Measurements from ENCODE around the gene SWT1. TPM values are rescaled to one million over a fixed set of nuclear protein-coding genes. Genes with fewer than 3 reads are reported as not detected.

Gene SWT1, protein sequence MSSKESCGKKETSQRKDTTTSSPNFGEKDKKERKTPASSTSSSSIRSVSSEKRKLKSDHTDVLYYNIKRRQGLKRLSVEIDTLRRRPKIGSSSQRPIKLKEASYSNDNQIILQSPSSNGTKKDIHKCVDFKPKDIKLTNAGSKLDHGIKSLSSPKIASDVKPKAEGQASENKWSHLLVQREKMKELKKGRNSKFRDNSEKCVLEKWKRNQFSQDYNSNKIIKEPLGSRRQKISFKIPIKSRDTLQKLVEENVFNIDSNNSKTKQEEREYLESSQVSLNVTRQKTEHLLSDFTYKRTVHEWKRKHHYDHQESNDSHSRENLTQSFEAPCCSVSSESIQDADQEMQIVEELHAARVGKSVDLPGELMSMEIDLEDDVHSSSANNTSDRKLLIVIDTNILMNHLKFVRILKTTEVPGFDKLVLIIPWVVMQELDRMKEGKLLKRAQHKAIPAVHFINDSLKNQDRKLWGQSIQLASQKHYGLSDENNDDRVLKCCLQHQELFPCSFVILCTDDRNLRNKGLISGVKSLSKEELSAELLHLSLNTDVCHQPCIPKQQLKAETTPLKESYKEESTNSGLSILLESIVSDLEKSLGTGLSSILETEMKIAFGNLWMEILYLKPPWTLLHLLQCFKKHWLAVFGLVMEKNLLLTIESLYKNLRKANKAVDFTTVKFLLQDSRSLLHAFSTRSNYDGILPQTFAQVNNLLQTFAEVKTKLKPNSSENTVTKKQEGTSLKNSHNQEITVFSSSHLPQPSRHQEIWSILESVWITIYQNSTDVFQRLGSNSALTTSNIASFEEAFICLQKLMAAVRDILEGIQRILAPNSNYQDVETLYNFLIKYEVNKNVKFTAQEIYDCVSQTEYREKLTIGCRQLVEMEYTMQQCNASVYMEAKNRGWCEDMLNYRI
- total RNA-seq: 5.2 TPM
- long read RNA-seq, partial matches to known transcripts: 1 of 5 reads
- long read RNA-seq, other reads (novel, unspliced or antisense): 3 of 5 reads

DNA sequence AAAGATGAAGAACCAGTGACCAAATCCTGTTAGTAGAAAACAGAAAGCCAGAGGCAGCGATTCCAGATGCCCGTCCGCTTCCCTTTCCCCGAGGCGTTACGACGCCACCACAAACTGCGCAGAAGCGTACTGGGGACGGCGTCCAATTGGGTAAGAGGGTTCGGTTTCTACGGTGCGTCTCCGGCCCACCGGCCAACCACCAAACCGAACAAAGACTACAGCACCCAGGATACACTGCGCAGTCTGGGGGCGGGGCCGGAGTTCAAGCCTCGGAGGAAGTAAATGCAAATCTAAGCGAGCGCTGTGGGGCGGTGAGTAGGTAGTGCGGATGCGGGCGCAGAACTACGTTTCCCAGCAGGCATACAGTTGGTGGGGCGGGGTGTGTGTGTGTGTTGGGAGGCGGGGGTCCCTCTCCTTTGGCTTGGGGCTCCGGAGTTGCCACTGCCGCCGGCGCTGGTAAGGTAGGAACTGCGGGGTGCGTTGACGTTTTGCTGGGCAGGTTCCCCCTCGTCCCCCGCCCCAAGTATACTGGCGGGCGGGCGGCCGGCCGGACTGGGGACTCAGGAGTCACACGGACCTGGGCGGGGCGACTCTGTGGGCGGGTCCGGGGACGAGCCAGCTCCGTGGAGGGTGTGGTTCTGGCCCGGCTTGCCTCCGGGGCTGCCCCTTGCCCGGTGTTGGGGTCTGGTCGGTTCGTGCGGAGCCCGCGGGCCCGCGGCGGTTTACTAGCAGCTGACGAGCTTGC lies at the start of gene SWT1, which contains the start of gene TRMT1L:
Gene SWT1 (plus strand): TSS at position 314 of the 745 bp plus-strand sequence. CDS start 3,675 bp downstream, outside the sequence.
Gene TRMT1L (minus strand): TSS at position 100 of the 745 bp plus-strand sequence. CDS start 241 bp downstream, outside the sequence.
- DNase-seq (ENCODE audit: missing footprints): peak; percentile 100
- intact Hi-C loops (cut with DNase I): loop anchor here (2.0 to 10.0 kb wide), 4 partner anchors 112 to 400 kb away; partner anchors contain the start of genes IVNS1ABP and RNF2
- ATAC-seq: peak; percentile 98

DNA sequence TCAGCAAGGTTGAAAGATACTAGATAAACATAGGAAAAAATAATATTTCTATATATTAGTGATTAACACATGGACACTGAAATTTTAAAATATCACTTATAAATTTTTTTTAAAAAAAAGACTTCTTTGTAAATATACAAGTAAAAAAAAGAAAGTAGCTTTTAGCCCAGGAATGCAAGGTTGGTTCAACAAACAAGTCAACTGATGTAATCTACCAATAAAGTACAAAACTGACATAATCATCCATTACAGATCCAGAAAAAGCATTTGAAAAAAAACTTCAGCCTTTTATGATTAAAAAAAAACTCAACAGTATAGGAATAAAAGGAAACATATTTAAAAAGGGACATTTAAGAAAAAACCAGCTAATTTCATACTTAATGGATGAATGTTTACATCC lies 48.6 kb upstream of the SWT1 start:
- intact Hi-C loops (cut with DNase I): no loop called here
- ATAC-seq: no peak

GRCh38 chr1:185110145-185110544 lies 46.8 kb upstream of the SWT1 start:
- intact Hi-C loops (cut with DNase I): no loop called here
- no peak for ATAC-seq

More for the DNA sequence above, 48.6 kb upstream of the SWT1 start:
- no peak for DNase-seq (ENCODE audit: missing footprints)

DNA sequence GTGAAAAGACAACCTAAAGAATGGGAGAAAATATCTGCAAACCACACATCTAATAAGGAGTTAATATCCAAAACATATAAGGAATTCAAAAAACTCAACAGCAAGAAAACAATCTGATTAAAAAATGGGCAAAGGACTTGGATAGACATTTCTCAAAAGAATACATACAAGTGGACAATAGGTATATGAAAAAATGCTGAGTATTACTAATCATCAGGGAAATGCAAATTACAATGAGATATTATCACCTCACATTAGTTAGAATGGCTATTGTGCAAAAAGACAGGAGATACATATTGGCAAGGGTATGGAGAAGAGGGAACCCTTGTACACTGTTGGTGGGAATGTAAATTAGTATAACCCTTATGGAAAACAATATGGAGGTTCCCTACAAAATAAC lies 45.1 kb upstream of the SWT1 start:
- intact Hi-C loops (cut with DNase I): no loop called here
- no peak for DNase-seq (ENCODE audit: missing footprints)
- ATAC-seq: no peak

More at GRCh38 chr1:185110145-185110544, 46.8 kb upstream of the SWT1 start:
- no peak for DNase-seq (ENCODE audit: missing footprints)

GRCh38 chr1:185112356-185112755 lies 44.6 kb upstream of the SWT1 start:
- intact Hi-C loops (cut with DNase I): no loop called here
- DNase-seq (ENCODE audit: missing footprints): no peak
- ATAC-seq: no peak

DNA sequence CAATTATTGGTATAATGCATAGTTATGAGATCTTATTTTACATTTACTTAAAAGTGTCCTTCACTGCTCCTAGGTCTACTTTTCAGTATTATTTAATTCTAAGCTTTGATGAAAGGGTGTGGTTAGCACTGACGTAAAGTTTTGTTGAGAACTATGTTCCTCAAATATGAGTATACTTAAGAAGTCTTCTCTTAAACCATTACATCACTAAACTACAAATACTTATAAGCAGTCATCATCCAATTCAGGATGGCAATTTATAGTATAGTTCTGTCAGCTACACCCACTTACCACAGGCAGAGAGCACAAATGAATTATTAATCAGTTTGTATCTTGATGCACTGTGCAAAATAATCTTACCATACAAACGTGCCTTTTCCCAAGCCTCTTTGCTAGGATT lies 27.3 kb upstream of the SWT1 start:
- intact Hi-C loops (cut with DNase I): no loop called here
- no peak for DNase-seq (ENCODE audit: missing footprints)

GRCh38 chr1:185132534-185132933 lies 24.4 kb upstream of the SWT1 start:
- DNase-seq (ENCODE audit: missing footprints) (no peak), ATAC-seq (no peak)
- intact Hi-C loops (cut with DNase I): no loop called here

More for the DNA sequence above, 27.3 kb upstream of the SWT1 start:
- ATAC-seq: no peak

- intact Hi-C loops (cut with DNase I): no loop called here
- no peak for DNase-seq (ENCODE audit: missing footprints)
- ATAC-seq: no peak
Measured at GRCh38 chr1:185137896-185138545, 18.9 kb upstream of the SWT1 start.

DNA sequence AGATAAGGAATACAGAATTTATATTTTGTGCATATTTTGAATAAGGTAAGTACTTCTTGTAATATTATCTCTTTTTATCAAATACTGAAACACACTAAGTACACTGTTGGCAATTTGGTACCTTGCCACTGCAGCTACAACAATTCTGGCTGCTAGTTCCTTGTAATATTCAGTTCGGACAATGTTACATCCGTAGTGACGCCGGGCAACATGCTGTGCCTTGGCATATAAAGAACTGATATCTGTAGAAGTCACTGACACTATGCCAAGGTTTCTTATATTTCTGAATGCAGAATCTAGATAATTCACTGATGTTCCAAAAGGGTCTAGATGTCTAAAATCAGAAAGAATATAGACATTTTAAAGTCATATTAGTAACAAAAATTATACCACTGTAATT lies 17.7 kb upstream of the SWT1 start:
- no peak for ATAC-seq
- intact Hi-C loops (cut with DNase I): no loop called here
- DNase-seq (ENCODE audit: missing footprints): no peak

DNA sequence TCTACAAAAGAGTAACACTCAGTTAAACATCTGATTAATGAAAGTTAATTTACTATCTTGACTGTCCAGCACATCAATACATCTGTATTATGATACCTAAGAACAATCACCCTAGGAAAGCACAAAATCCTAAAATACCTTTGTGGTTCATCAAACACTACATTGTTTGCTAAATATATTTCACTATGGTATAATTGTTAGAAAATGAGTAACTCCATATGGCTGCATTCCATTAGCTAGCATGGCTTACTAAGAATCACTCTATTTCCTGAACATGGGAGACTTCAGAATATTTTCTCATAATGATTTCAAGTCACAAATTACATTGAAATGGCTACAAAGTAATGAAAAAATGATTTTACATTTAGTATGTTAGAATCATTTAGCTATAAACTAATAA lies 12.7 kb upstream of the SWT1 start:
- DNase-seq (ENCODE audit: missing footprints): no peak
- ATAC-seq: no peak
- intact Hi-C loops (cut with DNase I): no loop called here

DNA sequence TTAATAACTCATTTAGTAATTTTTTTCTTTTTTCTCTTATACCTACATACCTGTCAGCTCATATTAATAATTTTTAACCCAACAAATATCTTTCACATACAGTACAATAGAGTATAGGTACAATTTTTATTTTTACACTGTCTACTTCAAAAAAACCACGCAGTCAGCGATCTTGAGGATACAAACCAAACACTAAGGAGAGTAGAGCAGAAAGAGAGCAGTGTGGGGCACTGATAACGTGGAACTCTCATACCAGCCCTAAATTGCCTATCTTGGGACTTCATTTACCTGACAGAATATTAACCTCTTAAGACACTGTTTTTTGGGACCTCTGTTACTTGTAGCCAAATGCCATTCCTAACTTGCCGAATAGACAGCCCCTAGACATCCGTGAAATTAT lies 5.8 kb upstream of the SWT1 start:
- no peak for ATAC-seq

GRCh38 chr1:185152187-185152767 lies 4.7 kb upstream of the SWT1 start:
- intact Hi-C loops (cut with DNase I): loop anchor here (10.0 kb wide), 1 partner anchor 347 kb away; no protein-coding TSS in a partner anchor
- DNase-seq (ENCODE audit: missing footprints) (no peak), ATAC-seq (no peak)

More for the DNA sequence above, 5.8 kb upstream of the SWT1 start:
- intact Hi-C loops (cut with DNase I): loop anchor here (10.0 kb wide), 1 partner anchor 346 kb away; no protein-coding TSS in a partner anchor
- DNase-seq (ENCODE audit: missing footprints): no peak

- no peak for ATAC-seq
- intact Hi-C loops (cut with DNase I): loop anchor here (5.0 to 10.0 kb wide), 2 partner anchors 350 to 398 kb away; no protein-coding TSS in a partner anchor
- DNase-seq (ENCODE audit: missing footprints): no peak
Measured at GRCh38 chr1:185154912-185155513, 2.0 kb upstream of the SWT1 start.

DNA sequence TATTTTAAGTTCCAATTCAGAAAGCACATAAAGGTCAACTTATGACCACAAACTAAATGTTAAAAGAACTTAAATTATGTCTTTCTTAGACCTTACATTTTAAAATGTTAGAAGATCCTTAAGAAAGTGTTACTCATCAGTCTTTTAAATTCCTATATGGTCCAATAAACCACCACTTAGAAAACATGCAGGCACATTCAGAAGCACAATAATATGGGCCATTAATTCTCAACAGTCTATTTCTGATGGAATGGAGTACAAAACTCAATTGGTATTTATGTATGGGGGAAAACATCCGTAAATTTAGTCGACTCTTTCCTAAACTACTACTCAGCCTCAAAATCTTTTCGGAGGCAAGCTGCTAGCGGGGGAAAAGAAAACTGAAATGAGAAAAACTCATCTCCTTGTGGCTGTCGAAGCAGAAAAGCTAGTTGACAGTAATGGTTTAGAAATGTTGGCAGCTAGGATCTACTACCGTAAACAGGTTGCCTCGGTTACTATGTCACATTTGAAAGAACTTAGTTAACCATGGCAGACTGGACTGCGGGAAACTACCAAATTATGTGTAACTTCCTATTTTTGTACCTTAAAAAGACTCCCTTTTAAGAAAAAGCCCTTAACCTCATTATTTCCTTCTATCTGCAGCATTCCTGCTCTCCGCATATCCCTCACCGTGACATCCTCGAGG lies 1.2 kb upstream of the SWT1 start:
- DNase-seq (ENCODE audit: missing footprints) (no peak), ATAC-seq (no peak)
- intact Hi-C loops (cut with DNase I): loop anchor here (2.0 to 10.0 kb wide), 4 partner anchors 111 to 398 kb away; partner anchors contain the start of genes IVNS1ABP and RNF2

- DNase-seq (ENCODE audit: missing footprints): no peak
- intact Hi-C loops (cut with DNase I): loop anchor here (2.0 to 10.0 kb wide), 4 partner anchors 112 to 399 kb away; partner anchors contain the start of genes IVNS1ABP and RNF2
- peak; percentile 46 for ATAC-seq
Measured at GRCh38 chr1:185156288-185156853, 596 bp upstream of the SWT1 start.
